Left hindlimb (tissue), 1 donor: ENCODE results near the gene TXNDC16.
"Not testable (repeated sequence)": the region's sequence is repeated elsewhere in the genome, so short reads cannot be mapped to it uniquely, and the experiment has no call there.

Source experiments
- DNase-seq: peaks from one replicate; pipeline ENCODE4 v3.0.0-alpha.2; 2018

The TXNDC16 gene

GRCh38 chr14:52538623-52539022 lies 13.7 kb downstream of the TXNDC16 start:
- DNase-seq, result no peak

- DNase-seq, result no peak
Observed at GRCh38 chr14:52536269-52536668, 16.0 kb downstream of the TXNDC16 start.

- DNase-seq, result no peak
Observed at GRCh38 chr14:52531481-52531880, 20.8 kb downstream of the TXNDC16 start.

GRCh38 chr14:52527052-52527451 lies 25.3 kb downstream of the TXNDC16 start:
- no peak for DNase-seq

GRCh38 chr14:52522581-52523345 lies 29.5 kb downstream of the TXNDC16 start:
- no peak for DNase-seq

GRCh38 chr14:52522033-52522432 lies 30.3 kb downstream of the TXNDC16 start:
- no peak for DNase-seq

DNA sequence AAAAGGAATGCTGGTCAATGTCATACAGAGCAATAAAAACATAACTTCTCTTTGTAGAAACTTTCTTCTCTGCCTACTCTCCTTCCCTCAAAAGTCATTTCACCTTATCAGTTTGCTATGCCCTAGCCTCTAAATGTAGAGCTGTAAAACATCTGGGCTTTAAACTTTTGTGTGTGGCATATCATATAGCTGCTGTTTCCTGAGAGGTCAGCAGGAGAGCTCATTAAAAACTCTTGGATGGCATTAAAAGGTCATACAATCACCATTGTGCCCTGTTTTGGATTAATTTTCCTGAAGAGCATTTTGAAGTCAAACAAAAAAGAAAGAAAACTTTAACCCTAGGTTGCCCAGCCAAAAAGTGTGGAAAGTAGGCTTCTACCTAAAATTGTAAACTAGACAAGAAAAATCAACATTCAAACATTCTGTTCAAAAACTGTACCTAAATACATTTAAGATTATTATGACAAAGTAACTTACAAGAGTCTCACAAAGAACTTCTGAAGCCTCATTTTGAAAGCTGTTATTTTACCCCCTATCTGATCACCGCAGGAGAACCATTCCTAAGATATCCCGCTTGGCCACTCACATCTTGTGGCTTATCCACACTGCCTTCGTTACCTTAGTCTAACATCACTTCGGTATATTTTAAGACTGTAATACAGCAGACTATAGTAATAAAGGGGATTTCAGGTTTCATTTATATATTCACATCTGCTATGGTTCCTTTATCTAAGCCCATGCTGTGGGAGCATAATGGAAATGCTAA lies 38.1 kb downstream of the TXNDC16 start:
- DNase-seq, result no peak

- no peak for DNase-seq
Observed at GRCh38 chr14:52513249-52513648, 39.1 kb downstream of the TXNDC16 start.

- no peak for DNase-seq
Observed at GRCh38 chr14:52494444-52494843, 57.9 kb downstream of the TXNDC16 start.

DNA sequence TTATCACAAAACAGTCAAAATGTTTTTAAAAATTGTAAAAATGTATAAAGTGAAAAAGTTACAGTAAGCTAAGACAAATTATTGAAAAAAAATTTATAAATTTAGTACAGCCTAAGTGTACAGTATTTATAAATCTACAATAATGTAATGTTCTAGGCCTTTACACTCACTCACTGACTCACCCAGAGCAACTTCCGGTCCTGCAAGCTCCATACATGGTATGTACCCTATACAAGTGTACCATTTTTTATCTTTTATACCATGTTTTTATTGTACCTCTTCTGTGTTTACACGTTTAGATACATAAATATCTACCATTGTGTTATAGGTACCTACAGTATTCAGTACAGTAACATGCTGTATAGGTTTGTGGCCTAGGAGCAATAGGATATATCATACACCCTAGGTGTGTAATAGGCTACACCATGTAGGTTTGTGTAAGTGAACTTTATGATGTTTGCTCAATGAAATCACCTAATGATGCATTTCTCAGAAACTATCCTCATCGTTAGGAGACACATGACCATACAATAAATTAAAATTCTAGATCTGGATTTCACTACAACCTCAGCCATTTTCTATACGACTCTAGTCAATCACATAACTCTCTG lies 66.8 kb downstream of the TXNDC16 start:
- DNase-seq, result no peak

DNA sequence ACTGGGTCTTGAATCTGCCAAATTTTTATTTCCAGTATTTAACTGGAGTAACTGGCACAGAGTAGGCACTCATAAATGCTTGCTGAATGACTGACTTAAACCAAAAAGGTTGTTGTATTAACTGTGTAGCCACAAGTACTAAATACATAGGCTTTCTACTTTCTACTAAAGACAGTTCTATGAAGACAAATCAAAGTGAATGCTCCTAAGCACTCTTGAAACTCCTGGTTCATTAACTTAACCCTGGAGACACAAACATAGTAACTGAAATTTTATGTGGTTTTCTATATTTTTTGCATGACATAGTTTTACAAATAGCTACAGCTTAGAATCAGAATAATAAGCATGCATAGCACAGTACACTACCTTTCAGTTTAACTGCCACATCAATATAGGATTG lies 70.4 kb downstream of the TXNDC16 start:
- DNase-seq, result no peak

GRCh38 chr14:52473557-52473956 lies 78.7 kb downstream of the TXNDC16 start:
- no peak for DNase-seq

- DNase-seq, result no peak
Observed at GRCh38 chr14:52472728-52473127, 79.6 kb downstream of the TXNDC16 start.

DNA sequence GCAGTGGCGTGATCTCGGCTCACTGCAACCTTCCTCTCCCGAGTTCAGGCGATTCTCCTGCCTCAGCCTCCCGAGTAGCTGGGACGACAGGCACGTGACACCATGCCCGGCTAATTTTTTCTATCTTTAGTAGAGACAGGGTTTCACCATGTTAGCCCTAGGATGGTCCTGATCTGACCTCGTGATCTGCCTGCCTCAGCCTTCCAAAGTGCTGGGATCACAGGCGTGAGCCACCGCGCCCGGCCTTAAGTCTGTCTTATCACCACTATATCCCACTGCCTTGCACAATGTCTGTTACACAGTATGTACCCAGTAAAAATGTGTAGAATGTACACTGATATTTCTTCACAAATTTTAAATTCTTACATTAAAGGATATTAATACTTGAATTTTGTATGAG lies 80.1 kb downstream of the TXNDC16 start:
- DNase-seq, result not testable (repeated sequence)

DNA sequence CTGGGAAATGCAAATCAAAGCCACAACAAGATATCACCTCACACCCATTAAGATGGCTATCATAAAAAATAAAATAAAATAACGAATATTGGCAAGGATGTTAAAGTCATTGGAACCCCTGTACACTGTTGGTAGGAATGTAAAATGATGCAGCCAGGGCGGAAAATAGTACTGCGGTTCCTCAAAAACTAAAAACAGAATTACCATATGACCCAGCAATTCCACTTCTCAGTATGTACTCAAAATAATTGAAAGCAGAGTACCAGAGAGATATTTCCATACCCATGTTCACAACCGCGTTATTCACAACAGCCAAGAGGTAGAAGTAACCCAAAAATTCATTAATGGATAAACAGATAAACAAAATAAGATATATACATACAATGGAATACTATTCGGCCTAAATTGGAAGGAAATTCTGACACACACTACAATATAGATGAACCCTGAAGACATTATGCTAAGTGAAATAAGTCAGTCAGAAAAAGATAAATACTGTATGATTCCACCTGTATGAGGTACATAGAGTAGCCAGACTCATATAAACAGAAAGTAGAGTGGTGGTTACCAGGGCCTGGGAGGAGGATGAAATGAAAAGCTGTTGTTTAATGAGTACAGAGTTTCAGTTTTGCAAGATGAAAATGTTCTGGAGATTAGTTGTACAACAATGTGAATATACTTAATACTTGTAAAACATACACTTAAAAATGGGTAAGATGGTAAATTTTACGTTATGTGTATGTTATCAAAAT lies 84.6 kb downstream of the TXNDC16 start:
- DNase-seq, result no peak

DNA sequence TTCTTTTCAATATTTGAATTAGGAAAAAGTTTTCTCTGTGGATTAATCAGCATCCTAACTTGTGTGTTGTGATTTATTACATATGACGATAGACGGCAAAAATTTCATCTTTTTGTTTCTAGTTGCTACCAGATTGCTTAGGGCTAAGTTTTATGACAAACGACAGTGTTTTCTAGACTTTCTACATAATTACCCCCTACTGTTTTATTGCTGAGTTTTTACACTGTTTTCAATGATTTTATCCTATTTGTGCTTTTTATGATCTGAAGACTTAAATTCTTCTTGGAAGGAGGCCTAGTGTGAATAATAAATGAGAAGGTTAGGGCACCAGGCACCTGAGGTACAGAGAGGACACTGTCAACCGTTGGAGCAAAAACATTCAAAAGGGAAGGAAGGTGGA lies 88.1 kb downstream of the TXNDC16 start:
- DNase-seq, result no peak

GRCh38 chr14:52463375-52463774 lies 88.9 kb downstream of the TXNDC16 start:
- DNase-seq, result no peak

- DNase-seq, result no peak
Observed at GRCh38 chr14:52461721-52462120, 90.6 kb downstream of the TXNDC16 start.

DNA sequence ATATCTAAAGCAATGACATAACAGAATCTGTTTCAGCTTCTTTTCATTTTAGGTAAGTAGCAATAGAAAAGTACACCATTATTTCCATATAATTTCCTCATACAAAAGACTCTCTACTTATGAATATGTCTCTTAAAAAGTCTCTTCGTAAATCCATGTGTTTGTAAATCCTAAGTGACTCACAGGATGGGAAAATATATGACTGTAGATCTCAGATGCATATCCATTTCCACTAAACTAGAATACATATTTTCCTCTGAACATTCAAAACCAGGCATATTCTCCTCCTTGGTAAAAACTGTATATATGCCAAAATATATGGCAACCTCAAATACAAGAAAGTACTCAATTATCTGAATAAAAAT lies 93.6 kb downstream of the TXNDC16 start:
- DNase-seq, result no peak

GRCh38 chr14:52457411-52457810 lies 94.9 kb downstream of the TXNDC16 start:
- no peak for DNase-seq

GRCh38 chr14:52455291-52456088 lies 96.8 kb downstream of the TXNDC16 start:
- no peak for DNase-seq

DNA sequence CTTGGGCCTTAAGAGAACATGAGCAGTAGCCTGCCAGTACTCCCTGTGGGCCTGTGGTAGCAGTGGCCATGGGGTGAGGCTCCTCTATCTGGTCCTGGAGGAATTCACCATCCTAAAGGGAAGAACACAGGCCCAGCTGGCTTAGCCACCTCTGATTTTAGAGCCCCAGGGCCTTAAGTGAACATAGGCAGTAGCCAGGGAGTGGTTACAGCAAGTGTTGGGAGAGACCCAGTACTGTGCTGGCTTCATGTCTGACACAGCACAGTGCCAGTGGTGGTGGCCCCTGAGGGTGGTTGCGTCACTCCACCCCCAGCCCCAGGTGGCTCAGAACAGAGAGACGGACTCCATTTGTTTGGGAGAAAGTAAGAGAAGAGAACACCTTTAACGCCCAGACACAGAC lies 105.1 kb downstream of the TXNDC16 start:
- DNase-seq, result no peak
